Measurements from ENCODE around the gene CDH8.

The CDH8 gene, protein sequence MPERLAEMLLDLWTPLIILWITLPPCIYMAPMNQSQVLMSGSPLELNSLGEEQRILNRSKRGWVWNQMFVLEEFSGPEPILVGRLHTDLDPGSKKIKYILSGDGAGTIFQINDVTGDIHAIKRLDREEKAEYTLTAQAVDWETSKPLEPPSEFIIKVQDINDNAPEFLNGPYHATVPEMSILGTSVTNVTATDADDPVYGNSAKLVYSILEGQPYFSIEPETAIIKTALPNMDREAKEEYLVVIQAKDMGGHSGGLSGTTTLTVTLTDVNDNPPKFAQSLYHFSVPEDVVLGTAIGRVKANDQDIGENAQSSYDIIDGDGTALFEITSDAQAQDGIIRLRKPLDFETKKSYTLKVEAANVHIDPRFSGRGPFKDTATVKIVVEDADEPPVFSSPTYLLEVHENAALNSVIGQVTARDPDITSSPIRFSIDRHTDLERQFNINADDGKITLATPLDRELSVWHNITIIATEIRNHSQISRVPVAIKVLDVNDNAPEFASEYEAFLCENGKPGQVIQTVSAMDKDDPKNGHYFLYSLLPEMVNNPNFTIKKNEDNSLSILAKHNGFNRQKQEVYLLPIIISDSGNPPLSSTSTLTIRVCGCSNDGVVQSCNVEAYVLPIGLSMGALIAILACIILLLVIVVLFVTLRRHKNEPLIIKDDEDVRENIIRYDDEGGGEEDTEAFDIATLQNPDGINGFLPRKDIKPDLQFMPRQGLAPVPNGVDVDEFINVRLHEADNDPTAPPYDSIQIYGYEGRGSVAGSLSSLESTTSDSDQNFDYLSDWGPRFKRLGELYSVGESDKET

DNA sequence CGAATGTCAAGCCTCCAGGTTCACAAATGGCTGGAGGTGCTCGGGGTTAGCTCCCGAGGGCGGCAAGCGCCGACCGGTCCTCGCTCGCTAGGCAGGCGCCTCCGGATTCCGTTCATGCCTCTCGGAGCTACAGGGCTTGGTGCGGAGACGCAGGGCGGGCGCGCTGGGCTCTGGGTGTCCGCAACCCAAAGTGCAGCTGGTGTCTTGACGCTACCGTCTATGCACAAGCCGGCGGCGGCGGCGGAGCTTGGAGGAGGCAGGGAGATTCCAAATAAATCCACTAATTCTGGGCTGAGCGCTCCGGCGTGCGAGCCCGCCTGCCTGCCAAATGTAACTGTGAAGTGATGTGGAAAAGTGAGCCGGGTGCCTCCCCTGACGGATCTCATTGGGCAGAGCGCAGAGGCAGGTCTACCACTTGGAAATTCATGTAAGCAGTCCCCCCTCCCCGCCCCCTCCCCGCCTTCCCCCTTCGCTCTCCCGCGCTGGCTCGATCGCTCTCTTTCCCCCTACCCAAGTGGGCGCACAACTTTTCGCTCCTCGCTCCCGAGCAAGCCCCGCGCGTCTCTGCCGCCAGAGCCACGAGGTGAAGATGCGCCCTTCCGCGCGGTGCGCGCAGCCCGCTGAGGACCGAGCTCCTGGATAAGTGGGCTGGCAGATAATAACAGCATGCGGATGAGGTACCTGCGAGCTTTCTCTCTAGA, at the start of gene CDH8:
Gene CDH8, minus strand, starts transcription at position 338 of the 701 bp plus-strand sequence. CDS start 15,035 bp downstream, outside the sequence.
- peak; percentile 72 for DNase-seq (ENCODE audit: low read depth, low spot score)

DNA sequence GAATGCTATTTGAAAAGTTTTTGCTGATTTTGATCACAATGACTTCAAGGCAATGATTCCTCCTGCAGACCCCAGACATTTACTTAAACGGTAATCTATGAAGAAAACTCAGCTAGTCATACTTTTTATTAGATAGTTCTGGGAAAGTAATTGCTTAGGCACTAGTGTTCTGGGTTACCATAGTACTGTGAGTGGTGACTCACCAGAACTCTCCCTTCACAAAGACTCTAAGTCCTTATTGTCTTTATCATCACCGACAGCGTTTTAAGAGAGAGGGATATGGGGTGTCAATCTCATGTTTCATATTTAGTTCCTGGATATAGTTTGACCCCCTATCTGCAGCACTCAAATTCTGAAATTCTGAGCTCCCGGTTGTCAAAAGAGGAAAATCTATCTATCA, 43.0 kb upstream of the CDH8 start:
- no peak for DNase-seq (ENCODE audit: low read depth, low spot score)

DNA sequence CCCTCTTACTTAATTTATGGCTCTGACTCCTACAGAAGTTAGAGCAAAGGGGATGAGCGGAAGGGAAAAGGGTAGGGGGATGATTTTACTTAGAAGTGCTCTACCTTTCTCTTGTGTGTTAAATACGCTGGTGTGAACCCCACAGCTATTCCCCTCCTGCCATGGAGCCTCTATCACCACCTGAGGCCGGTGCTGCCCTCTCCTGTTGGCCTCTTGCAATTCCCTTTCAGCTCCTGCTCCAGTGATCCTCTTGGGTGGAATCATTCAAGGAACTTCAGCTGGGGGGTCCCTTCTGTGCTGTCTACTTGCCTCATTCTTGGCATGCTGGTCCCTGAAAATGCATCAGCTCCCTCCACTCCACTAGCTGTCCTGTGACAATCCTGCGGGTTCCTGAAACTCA, 41.8 kb upstream of the CDH8 start:
- DNase-seq (ENCODE audit: low read depth, low spot score) = peak; percentile 31

DNA sequence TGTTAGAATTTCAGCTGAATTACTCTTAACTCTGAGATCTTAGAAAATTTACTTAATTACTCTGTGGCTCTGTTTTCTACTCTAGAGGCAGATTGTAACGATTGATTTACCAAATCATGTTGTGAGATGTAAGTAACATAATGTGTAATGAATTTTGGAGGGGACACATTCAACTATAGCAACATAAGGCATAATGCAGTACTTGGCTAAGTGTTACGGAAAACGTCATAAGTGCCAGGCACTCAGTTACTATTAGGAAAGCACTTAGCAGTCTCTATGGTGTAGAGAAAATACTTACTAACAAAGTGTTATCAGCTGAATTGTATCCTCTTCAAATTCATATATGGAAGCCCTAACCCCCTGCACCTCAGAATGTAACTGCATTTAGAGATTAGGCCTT, 40.6 kb upstream of the CDH8 start:
- no peak for DNase-seq (ENCODE audit: low read depth, low spot score)

DNA sequence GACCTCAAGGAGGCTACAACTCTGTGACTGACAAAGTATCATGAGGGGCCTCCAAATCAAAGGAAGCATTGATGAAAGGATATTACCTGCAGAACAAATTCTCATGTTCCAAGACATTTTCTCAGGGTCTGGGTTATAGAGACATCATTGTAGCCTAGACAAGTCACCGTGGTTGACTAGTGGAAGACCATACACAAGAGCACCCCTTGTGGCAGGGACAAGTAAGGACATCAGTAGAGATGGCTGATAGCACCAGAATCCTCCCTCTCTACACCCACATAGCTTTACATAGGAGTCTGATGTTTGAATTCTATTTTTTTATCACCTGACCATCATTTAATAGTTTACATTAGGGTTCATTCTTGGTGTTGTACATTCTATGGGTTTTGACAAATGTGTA, 32.5 kb upstream of the CDH8 start:
- no peak for DNase-seq (ENCODE audit: low read depth, low spot score)

DNA sequence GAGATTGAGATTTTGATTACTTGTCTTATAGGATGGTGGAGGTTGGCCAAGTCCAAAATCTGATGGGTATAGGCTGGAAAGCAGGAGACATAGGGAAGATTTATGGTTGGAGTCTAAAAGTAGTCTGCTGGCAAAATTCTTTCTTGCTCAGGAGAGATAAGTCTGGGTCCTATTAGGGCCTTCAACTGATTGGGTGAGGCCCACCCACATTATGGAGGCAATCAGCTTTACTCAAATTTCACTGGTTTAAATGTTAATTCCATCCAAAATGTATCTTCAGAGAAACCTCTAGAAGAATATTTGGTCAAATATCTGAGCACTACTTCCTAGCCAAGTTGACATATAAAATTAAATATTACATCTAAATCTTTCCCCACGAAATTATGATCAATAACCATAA, 31.7 kb upstream of the CDH8 start:
- DNase-seq (ENCODE audit: low read depth, low spot score) = no peak

DNA sequence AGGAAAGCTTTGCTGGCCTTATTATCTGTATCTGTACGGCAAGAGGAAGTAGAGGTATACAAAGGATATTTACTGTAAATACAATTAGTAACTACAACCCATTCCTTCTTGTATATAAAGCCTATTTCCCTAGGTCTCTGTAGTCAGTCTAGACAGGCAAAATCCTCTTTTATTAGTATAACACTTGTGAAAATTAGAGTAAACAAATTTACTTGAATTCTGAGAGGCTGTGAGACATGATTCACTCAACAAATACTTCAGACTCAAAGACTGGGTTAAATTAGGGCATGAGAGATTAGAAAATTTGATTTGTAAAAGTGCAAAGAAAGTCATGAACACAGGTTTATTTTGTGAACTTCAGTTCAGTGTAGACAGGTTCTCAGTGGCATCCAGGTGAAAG, 30.9 kb upstream of the CDH8 start:
- no peak for DNase-seq (ENCODE audit: low read depth, low spot score)

DNA sequence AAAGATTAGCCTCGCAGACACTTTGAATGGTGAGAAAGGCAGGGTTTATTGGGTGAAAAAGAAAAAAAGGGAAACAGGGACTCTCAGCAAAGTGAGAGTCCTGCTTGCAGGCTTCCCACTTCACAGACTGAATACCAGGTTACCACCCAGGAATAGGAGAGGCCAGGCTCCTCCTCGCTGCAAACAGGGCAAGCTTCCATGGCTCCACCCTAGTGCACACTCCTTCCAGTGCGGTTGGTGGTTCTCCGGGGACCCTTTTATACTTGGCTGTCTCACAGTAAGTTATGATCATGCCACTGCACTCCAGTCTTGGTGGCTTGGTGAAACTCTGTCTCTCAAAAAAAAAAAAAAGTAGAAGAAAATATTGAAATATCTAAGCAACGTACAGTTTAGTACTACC, 30.5 kb upstream of the CDH8 start:
- no peak for DNase-seq (ENCODE audit: low read depth, low spot score)

DNA sequence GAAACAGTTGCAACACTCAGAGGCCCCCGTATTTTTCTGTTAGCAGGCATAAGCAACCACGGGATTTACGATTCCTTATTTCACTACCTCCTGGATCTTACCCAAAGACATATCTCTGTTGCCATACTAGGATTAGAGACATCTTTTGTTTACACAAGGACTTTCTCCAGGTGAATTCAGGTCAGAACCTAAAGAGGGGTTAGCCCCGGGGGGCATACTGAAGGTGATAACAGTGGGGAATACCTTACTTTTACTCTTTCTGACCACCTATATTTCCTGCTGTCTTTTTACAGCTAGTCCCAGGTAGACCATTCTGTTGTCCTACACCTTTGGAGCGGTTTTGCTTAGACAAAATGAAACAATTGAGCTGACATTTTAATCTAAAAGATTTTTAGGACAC, 27.9 kb upstream of the CDH8 start:
- DNase-seq (ENCODE audit: low read depth, low spot score) = no peak

DNA sequence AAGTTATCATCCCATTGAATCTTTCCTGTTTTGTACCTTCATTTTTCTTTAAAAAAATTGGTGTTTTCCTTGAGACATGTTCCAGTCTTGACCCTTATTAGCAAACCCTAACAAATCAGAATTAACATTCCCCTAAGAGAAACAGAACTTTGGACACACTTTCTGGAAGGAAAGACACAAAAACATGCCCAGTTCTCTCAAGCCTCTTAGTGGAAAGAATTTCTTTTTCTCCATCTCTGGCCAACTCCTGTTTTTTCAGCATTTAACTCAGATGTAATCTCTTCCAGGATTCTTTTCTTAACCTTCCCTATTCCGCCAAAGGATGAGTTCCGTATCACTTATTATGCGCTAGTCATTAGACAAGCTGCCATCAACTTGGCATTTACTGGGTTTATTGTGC, 23.9 kb upstream of the CDH8 start:
- DNase-seq (ENCODE audit: low read depth, low spot score) = no peak

DNA sequence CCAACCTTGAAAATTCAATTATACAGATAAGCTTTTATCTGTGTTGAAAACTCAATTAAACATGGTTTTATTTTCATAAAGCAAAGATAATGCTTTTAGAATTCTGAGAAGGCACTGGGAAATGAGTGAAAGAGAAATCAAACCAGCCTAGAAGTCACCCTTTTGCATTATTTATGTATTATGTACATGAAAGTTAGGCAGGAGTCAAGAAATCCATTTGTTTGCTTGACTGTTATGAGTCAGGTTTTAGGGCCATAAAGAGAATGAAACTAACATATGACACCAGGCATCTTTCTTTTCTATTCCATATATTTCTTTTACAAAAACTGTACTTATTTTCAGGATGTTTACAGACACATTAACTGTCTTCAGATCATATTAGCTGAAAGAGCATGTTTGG, 23.3 kb upstream of the CDH8 start:
- DNase-seq (ENCODE audit: low read depth, low spot score) = no peak

DNA sequence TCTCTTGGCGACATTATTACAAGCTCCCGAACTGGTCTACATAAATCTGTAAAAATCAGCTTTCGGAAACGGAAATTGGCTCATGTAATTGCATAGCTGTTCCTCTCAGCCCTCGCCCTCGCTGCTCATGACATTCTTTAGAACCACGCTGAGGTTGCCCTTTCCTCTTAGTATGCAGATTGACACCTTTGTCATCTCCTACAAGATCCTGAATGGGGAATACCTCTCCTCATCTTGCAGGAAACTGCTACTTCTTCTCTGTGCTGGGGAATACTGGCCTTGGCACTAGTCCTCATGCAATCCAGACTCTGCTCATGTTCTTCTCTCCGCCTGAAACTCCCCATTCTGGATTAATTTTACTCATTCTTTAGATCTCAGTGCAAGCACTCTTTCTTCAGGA, 22.2 kb upstream of the CDH8 start:
- DNase-seq (ENCODE audit: low read depth, low spot score) = no peak

DNA sequence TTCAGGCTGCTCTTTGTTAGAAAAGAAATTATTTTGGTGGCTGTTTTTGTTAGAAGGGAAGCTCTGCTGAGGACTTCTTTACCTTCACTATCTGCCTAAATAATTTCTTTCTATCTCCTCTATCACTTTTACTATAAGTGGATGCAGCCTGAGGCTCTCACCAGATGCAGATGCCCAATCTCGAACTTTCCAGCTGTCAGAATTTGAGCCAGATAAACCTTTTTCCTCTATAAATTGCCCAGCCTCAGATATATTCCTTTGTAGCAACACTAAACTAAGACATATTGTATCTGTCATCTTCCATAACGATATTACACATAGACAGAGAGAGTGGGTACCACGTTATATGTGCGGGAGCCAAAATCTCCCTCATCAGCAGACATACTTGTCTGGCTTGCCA, 15.7 kb upstream of the CDH8 start:
- DNase-seq (ENCODE audit: low read depth, low spot score) = no peak

DNA sequence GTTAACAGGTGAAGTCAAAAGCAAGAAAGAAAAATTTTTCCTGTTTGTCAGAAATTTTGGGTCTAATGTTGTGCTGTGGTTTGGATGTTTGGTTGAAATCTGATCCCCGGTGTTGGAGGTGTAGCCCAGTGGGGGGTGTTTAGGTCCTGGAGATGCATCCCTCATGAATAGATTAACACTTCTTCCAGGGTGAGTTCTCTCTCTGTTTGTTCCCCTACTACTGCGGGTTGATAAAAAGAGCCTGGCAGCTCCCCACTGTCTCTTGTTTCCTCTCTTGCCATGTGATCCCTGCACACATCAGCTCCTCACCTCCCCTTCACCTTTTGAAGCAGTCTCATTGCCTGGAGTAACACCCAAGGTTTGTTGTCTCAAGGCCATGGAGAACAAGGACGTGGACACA, 14.6 kb upstream of the CDH8 start:
- DNase-seq (ENCODE audit: low read depth, low spot score) = no peak

DNA sequence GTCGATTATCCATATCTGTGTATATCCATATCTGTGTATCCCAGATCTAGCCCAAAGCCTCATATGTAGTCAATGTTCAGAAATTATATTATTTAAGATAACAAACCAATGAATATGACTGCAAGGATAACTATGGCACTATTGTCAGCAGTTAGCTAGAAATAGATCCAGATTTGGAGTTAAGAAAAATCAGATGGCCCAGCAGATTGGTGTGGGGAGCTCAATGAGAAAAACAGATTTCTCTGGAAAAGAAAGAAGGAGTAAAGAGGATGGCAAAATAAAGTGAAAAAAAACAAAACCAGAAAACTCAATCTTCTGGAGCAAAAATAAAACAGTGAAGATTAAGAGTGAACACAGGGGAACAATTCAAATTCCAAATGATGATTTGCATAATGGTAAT, 10.6 kb upstream of the CDH8 start:
- no peak for DNase-seq (ENCODE audit: low read depth, low spot score)

DNA sequence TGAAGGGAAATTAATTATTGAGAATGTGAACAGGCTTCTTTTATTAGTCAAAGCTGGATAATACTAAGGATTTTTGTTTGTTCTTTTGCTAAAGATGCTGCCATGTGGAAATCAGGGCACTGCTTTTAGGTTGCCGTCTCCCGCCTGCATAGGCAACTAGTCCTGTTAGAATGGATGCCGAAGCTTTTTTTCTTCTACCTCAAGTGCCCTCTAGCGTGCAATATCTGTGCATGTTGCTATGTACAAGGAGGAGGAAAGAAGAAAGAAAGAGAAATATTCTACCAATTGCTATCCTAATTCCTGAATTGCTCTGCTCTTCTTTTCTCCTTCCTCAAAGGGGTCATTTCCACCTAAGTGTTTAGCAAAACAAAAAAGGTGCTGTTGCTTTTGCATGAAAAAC, 5.2 kb upstream of the CDH8 start:
- peak; percentile 22 for DNase-seq (ENCODE audit: low read depth, low spot score)

DNA sequence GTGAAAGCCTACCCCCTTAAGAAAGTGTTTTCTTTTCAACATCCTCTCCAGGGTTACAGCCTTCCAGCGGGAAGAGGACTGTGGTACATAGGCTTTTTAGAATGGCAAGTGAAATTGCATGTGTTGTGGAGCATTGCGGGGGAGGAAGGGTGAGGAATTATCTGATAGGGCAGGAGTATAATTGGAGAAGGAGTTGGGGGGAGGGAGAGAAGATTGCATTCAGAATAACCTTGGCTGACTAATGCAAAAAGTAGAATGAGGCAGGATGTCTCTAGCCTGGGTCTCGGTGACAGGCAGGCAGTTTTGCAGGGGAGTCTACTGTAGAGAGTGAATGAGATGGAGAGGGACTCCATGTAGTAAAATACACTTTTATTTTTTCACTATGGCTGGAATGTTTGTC, 2.4 kb upstream of the CDH8 start:
- no peak for DNase-seq (ENCODE audit: low read depth, low spot score)

DNA sequence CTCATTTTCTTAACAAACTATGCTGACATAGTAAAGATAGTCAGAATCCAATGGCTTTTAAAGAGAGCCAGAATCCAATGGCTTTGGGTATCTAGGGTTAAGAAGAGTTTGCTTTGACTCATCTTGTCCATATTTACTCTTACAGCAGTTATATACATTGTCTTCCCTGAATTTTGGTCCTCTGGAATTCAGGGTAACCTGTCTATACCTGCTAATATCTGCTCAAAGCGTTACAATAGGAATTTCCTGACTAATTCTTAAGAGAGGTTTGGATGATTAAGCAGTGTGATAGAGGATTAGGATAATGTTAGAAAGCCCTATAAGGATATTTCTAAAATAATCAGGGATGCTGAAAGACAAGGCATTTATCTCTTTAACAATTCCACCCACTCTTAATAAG, 2.0 kb upstream of the CDH8 start:
- no peak for DNase-seq (ENCODE audit: low read depth, low spot score)

DNA sequence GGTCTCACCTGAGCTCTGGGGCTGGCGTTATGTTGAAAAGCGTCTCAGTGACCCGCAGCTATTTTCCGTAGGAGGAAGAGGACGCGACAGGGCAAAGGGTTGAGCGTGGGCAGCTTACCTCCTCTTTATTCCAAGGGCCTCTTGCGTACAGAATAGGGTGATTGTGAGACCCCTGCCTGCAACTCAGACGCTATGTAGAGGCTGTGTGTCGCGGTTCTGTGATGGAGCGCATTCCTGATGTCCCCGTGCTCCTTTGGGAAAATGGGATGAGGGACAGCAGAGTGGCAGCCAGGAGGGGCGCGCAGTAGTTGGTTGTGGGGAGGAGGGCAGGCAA, 531 bp upstream of the CDH8 start:
- peak; percentile 11 for DNase-seq (ENCODE audit: low read depth, low spot score)

DNA sequence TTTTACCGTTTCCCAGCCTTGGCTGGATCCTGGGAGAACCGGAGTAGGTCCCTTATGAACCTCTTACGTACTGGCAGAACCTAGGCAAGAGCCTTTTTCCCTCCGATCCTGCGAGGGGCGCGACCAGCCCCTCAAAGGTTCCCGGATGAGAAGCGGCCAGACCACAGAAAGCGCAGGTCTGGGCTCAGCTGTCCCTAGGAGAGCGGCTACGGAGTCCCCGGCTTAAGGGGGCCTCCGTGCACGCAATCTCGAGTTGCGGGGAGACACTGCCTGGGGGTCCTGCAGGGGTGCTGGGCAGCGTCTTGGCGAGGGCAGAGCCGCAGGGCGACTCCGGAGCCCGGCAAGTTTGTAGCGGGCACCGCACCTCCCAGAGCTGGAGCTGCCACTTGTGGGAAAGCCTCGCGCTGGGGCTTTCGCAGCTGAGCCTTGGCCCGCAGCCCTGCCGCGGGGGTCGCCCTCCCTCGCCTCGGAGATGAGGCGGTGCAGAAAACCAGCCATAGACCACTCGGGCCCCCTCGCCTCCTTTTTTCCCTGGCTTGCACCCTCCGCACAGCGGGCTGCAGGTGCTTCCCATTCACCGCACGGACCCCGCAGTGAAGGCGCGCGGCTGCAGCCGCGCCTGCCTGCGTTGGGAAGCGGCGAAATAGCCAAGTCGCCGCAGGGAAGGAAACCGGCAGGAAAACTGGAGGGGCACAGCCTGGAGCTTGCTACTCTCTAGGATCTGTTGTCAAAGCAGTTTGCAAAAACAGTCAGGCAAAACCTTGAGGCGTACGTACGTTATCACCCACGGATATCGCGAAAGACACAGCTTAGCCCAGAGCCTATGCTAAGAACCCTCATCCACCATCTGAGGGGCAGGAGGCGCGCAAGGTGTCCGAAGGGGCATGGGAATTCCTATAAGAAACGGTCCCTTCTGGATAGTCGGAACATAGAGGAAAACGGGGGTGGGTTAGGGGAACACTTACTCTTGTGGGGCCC, 834 bp downstream of the CDH8 start:
- DNase-seq (ENCODE audit: low read depth, low spot score) = peak; percentile 96

Data from ELF-1 (cell line).